KG1 (cell line): ENCODE results near the gene MED16.
"Not testable (repeated sequence)": the region's sequence is repeated elsewhere in the genome, so short reads cannot be mapped to it uniquely, and the experiment has no call there.

Experiments
- DNase-seq: peaks from one replicate; lab custom pipeline; 2025; lab: John Stamatoyannopoulos, UW

Gene MED16

DNA sequence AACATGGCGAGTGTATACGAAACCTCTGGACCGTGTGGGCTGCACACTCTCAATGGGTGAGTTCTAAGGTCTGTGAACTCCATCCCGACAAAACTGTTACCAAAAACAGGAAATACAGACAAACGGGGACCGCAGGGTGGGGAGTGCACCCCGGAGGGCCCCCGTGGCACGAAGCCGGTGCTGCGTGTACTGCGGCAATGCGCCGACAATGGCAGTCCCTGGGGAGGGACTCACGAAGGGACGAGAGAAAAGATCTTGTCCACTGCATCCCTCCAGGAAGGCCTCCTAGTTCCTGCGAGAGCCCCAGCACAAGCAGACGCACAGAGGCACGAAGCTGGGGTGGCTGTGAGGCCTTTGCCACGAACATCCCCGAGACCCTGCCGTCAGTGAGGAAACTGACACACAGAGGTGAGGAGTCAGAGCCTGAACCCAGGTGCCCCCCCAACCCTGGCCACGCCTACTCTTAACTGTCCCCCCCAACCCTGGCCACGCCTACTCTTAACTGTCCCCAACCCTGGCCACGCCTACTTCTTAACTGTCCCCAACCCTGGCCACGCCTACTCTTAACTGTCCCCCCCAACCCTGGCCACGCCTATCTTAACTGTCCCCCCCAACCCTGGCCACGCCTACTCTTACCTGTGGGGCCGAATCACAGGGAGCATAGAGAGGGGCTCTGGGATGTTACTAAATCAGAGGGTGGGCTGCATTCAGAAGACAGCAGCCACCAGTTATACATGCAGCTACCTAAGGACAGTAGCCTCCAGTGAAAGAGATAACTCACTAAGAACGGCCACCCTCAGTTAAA is 4.2 kb downstream of the MED16 start:
- no peak for DNase-seq

DNA sequence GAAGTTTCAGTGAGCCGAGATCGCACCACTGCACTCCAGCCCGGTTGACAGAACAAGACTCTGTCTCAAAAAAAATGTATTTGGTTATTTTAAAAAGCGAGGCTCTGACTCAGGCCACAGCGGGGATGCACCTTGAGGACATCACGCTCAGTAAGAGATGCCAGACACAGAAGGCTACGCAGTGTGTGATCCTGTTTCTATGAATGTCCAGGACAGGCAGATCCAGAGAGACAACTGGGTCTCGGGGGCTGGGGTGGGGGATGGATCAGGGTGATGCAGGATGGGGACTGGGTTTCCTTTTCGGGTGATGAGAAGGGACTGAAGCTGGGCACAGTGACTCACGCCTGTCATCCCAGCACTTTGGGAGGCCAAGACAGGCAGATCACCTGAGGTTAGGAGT is 5.4 kb downstream of the MED16 start:
- DNase-seq = no peak

DNA sequence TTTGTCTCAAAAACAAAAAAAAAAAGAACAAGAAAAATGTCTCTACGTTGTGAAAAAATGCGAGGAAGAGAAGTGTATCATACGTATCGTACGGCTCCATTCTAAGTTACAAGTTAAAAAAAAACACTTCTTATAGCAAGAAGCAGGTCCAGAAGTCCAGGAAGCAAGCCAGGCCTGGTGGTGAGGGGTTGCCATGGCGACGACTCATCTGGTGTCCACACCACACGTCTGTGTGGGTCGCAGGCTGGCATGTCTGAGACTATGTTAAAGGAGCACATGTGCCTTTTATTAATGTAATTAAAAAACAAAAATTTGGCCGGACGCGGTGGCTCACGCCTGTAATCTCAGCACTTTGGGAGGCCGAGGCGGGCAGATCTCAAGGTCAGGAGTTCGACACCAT is 5.9 kb downstream of the MED16 start:
- no peak for DNase-seq

DNA sequence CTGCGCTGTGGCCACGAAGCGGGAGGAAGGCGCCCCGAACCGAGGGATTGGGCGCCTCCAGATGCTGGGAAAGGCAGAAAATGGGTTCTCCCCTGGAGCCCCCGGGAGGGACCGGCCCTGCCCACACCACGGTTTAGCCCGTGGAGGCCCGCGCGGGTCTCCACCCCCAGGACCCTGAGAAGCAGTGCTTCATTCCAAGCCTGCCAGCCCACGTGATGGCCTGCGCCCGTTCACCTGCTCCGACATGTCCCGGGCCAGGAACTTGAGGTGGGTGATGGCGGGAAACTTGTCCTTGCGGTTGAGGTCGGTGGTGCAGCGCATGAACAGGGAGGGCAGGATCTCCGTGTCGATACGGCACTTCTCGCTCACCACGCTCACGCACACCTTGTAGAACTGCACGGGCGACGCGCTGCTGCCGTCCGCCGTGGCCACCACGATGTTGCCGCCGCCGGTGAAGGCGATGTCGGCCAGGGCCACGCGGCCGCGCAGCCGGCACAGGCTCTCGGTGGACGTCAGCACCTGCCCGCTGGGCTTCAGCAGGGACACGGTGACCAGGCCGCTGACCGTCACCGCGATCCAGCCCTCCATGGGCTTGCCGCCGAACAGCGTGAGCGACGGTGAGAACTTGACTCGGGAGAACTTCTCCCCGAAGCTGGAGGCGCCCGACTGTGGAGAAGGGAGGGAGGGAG is 7.3 kb downstream of the MED16 start:
- DNase-seq = no peak

DNA sequence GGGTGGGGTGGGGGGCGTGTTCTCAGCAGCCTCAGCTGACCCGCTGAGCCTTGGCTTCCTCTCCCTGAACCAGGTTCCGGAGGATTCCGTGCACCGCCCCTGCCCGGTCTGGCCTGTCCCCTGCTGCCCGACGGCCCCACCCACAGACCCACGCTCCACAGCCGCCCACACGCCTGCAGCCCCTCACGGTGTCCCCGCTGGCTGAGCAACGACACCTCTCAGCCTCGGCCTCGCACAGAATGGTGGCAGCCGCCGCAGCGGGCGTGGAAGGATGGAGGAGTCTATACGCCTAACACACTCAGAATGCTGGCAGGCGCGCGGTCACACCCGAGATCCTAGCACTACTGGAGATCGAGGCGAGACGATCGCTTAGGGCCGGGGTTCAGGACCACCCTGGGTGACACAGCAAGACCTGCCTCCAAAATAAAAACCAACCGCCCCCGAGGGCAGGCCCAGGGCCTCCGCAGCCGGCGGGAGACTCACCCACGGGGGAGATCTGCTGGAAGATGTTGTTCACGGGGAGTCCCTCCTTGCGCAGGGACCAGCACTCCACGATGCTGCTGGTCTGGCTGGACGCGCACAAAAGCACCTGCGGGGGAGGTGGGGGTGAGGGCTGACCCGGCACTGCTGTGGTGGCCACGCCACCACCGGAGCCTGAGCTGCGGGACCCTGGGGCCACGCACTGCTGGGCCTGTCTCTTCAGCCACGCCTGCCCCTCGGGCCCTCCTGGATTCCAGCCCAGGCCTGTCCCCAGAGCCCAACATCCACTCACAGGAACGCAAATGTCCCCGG is 8.4 kb downstream of the MED16 start:
- DNase-seq = no peak

DNA sequence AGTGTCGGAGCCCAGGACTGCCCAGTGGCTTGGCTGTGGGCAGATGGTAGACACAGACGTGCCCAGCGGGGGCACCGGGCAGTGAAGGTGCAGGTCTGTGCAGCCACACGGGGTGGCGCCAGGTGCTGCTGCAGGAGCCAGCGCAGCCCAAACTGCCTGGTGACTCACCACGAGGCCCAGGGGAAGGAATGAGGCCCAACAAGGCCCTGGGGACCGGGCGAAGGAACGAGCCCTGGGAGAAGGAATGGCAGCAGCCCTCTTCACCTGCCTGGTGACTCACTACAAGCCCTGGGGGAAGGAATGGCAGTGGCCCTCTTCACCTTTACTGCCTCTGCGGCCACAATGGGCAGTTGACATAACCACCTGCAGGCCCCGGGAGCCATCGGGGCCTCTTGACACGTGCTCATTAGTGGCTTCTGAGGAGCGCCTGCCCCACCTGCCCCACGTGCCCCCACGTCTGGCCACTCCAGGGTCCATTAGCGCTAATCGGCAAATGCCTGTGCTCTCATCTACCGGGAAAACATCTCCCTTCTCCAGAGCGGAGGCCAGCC is 9.3 kb downstream of the MED16 start:
- no peak for DNase-seq

DNA sequence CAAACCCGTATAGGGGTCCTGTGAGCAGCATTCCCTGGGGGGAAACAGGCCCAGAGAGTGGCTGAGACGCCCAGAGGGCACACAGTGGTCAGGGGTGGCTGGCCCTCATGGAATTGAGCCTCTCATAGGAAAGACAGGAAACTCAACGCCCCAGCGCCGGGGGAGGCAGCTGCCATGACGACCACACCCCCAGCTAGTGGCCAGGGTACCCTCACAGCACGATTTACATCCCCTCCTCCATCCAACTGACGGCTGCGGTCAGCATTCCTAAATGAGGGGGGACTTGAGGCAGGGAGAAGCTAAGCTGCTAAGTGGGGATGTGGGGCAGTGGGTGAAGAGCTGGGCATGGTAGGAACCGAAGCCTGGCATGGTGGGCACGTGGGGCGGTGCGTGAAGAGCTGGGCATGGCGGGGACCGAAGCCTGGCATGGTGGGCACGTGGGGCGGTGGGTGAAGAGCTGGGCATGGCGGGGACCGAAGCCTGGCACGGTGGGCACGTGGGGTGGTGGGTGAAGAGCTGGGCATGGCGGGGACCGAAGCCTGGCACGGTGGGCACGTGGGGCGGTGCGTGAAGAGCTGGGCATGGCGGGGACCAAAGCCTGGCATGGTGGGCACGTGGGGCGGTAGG is 10.0 kb downstream of the MED16 start:
- DNase-seq = no peak

DNA sequence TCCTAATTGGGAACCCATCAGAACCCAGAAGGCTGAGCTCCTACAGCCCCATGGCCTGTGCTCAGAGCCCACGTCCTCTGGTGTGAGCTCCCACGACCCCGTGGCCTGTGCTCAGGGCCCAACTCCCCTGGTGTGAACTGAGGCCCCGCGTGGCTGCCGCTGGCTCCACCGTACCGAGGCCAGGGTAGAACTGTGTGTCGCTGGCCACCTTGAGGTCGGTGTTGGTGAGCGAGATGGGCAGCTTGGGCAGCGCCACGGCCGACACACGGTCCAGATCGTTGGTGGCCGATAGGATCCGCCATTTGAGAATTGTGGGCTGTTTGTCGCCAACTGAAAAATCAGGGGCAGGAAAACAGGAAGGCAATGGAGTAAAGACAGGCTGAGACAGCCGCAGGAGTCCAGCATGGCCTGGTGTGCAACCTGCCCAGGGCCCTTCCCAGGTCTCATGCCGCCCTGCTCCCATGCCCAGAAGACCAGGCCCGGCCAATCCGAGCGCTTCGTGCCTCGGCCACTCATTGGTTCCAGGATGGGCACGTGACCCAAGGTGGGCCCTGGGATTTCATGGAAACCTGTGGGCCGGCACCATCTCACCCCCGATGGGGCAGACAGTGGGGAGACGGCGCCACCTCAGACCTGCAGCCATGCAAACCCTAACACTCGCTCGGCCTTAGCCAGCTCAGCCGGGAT is 11.5 kb downstream of the MED16 start:
- DNase-seq = no peak

DNA sequence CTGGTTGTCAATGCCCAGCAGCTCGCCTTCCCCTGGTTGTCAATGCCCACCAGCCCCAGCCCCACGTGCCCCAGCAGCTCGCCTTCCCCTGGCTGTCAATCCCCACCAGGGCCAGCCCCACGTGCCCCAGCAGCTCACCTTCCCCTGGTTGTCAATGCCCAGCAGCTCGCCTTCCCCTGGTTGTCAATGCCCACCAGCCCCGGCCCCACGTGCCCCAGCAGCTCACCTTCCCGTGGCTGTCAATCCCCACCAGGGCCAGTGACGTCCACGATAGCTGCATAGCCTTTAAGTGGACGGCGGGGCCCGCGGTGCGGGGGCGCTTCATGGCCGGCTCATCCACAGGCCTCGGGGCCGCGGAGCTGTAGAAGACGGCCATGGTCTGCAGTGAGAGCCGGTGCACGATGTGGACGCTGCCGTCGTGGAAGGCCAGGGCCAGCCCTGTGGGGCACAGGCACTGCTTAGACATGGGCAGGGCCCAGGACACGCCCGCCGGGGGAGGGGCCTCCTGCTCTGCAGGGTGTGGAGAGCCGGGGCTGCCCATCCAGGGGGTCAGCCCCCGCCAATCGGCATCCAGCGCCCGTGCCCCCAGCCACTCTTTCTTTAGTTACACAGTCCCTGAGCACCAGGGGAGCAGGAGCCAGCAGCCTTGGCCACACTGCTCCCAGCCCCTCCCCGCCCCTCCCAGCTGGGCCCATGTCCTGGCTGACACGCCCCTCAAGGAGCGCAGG is 13.1 kb downstream of the MED16 start:
- no peak for DNase-seq

DNA sequence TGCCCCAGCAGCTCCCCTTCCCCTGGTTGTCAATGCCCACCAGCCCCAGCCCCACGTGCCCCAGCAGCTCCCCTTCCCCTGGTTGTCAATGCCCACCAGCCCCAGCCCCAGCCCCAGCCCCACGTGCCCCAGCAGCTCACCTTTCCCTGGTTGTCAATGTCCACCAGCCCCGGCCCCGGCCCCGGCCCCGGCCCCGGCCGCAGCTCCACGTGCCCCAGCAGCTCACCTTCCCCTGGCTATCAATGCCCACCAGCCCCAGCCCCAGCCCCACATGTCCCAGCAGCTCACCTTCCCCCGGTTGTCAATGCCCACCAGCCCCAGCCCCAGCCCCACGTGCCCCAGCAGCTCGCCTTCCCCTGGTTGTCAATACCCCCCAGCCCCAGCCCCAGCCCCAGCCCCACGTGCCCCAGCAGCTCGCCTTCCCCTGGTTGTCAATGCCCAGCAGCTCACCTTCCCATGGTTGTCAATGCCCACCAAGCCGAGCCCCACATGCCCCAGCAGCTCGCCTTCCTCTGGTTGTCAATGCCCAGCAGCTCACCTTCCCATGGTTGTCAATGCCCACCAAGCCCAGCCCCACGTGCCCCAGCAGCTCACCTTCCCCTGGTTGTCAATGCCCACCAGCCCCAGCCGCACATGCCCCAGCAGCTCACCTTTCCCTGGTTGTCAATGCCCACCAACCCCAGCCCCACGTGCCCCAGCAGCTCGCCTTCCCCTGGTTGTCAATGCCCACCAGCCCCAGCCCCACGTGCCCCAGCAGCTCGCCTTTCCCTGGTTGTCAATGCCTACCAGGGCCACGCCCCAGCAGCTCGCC is 14.0 kb downstream of the MED16 start:
- not testable (repeated sequence) for DNase-seq

DNA sequence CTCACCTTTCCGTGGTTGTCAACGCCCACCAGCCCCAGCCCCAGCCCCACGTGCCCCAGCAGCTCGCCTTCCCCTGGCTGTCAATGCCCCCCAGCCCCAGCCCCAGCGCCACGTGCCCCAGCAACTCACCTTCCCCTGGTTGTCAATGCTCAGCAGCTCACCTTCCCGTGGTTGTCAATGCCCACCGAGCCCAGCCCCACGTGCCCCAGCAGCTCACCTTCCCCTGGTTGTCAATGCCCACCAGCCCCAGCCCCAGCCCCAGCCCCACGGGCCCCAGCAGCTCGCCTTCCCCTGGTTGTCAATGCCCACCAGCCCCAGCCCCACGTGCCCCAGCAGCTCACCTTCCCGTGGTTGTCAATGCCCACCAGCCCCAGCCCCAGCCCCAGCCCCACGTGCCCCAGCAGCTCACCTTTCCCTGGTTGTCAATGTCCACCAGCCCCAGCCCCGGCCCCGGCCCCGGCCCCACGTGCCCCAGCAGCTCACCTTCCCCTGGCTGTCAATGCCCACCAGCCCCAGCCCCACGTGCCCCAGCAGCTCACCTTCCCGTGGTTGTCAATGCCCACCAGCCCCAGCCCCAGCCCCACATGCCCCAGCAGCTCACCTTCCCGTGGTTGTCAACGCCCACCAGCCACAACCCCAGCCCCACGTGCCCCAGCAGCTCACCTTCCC is 14.9 kb downstream of the MED16 start:
- not testable (repeated sequence) for DNase-seq

DNA sequence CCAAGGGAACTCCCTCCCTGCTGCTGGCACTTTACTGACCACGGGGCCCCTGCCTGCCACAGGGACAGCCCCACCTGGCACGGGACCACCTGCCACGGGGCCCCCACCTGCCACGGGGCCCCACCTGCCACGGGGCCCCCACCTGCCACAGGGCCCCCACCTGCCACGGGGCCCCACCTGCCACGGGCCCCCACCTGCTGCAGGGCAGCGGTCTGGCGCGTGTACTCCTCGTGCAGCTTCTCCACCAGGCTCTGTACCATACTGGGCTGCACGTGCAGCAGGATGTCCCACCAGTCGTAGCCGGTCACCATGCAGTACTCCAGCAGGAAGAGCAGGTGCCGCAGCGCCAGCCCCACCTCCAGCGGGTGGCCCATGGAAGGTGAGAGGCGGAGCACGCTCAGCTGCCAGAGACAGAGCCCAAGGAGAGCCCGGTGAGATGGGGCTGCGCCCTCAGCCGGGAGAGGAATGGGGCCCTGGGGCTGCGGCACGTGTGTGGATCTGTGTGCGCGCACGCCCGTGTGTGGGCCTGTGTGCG is 16.1 kb downstream of the MED16 start:
- DNase-seq = no peak

DNA sequence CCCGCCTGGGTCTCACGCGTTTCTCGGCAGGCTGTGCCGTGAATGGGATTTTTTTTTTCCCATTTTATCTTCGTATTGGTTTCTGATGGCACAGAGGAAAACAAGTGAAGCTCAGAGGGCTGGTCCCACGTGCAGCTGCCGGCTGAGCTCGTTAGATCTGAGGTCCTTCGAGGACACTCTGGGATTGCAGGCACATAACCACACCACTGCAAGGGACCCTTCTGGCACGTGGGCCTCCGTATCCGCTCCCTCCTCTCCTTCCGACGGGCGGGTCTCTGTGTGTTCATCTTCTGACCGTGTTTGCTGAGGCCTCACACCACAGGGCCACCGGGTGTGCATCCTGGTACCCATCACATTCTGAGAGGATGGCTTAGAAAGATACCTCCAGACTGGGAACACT is 16.9 kb downstream of the MED16 start:
- DNase-seq = no peak

DNA sequence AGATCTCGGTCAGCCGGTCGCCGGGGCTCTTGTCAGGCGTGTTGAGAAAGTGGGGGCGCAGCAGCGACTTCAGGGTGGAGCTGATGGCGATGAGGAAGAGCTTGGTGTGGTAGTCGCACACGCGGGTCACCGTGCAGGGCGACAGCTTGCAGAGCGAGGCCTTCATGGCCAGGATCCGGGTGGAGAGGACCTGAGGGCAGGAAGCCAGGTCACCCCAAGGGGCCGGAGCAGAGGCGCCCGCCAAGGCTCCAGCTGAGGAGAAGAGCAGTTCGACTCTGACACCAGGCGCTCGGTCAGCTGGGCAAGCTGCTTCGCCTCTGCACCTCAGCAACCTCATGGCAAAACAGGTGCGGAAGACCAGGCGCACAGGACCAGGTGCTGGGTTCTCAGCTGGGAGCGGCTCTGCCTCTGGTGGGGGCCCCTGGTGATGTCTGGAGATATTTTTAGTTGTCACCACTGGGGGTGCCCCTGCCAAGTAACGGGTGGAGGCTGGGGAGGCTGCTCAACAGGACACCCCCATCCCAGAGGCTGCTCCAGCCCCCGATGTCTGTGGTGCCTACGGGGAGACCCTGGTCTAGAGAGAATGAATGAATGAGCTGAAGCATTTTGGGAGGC is 17.6 kb downstream of the MED16 start:
- DNase-seq = no peak

DNA sequence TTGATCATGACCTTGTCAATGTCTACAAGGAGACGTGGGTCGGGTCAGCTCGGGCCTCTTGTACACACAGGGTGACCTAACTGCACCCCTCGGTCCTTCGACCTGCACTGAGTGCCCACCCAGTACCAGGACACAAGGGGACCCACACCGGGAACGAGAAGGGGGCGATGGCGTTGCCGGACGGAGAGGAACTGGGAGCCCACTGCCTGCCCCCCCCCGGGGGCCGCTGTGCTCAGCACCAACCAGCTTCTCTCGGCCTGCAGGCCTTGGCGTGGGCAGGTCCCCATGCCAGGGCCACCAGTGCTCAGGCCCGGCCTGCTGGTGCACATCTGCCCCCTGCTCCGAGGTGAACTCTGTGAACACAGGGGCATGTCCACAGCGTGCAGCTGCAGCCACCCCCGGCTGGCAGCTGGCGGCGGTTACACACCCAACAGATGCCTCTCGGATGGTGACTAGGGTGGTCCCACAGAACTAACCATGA is 19.4 kb downstream of the MED16 start:
- DNase-seq = no peak

DNA sequence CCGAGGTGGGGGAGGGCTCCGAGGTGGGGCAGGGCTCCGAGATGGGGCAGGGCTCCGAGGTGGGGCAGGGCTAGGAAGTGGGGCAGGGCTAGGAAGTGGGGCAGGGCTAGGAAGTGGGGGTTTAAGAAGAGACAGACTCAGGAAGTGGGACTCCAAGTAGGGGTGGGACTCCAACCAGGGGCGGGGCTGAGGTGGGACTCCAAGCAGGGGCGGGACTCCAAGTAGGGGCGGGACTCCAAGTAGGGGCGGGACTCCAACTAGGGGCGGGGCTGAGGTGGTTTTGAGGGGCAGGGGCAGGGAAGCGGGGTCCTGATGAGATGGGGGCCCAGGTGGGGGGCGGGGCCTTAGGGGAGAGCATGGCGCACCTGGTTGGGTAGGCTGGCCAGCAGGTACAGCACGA is 19.9 kb downstream of the MED16 start:
- no peak for DNase-seq

DNA sequence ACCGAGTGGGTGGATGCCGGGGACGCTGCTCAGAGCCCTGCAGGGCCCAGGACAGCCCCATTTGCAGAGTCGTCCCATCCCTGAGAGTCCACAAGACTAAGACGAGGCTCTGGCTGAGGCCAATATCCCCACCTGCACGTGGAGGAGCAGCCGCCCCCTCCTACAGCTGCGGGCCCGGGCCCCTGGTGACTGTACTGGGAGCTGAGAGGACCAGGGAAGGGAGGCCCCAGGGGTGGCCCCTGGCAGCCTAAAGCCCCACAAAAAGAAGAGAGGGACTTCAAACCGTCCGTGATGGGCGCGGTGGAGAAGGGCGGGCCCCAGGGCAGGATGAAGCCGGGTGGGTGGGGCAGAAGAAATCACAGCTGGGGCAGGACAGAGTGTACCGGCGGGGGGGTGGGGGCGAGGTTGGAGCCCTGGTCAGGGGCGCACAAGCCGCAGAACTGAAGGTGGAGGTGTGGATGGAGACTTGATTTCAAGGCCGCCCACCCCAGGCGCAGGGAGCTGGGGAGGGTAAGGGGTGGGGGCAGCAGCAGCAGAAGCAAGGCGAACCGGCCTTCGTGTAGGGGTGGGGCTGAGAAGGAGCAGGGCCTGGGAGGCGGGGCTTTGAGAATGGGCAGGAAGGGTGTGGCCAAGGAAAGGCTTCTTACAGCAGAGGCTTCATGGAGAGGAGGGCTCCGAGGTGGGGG is 20.6 kb downstream of the MED16 start:
- DNase-seq = no peak
